T-helper 2 cell treated with Interferon-gamma antibody and Interleukin-4, amounts not matched to agents 100 ng/mL and 5 ng/mL, for 36 hours (primary cell): ENCODE measurements around the gene FADS2. TPM values are rescaled to one million over a fixed set of nuclear protein-coding genes. Genes with fewer than 3 reads are reported as not detected.

ENCODE experiments used
- intact Hi-C: fragments of 100-400 bp; cut with micrococcal nuclease; formaldehyde crosslinking; loops from one replicate; pipeline ENCODE4 v1.15.1; 2023
- total RNA-seq: library from RNA; stranded (reverse); gene quantifications from 2 replicates; pipeline ENCODE4 v1.2.3, GENCODE V29; 2022

FADS2 gene
- total RNA-seq, 1 donor from 2014 or later = 268 TPM

DNA sequence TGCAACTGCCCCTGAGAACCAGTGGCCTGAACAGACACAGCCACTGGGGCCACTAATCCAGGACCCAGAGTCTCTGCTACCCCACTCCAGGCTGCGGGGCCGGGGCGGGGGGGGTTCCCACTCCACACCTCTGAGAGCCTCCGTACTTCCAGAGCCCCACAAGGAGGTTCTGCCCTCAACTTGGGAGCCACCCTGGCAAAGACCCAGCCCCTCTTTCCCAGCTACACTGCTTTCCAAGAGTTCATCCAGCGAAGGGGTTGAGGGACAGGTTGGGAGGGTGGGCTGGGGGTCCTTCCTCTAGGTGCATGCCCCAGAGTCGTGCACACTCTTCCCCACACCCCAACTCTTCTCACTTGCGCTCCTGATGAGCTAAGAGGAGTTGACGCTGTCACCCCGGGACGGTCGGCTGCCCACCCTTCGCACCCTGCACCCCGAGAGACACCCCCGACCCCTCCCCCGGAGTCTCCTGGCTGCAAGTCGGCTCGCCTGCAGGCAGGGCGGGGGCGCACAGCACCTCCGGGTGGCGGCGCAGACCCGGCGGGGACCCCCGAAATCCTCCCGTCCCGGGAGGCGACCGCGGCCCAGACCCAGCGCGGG, 88.7 kb downstream of the FADS2 start:
- intact Hi-C loops = no loop called here

Other genes with a start within 250 kb of the FADS2 start
- gene SYT7, start 247.2 kb upstream of the FADS2 start, total RNA-seq = not detected in 2 replicates
- gene DAGLA, start 147.9 kb upstream of the FADS2 start, total RNA-seq = 0.07 and 0.09 TPM in 2 replicates
- gene MYRF, start 75.7 kb upstream of the FADS2 start, total RNA-seq = 1.2 and 1.3 TPM in 2 replicates
- 174 and 179 TPM in 2 replicates for gene TMEM258, start 35.7 kb upstream of the FADS2 start, total RNA-seq
- gene FEN1, start 35.4 kb upstream of the FADS2 start, total RNA-seq = 132 and 139 TPM in 2 replicates
- 70.0 and 73.4 TPM in 2 replicates for gene FADS1, start 11.3 kb upstream of the FADS2 start, total RNA-seq
- gene FADS3, start 63.2 kb downstream of the FADS2 start, total RNA-seq = 5.0 and 5.3 TPM in 2 replicates
- gene RAB3IL1, start 89.3 kb downstream of the FADS2 start, total RNA-seq = not detected in 2 replicates
- not detected in 2 replicates for gene BEST1, start 122.1 kb downstream of the FADS2 start, total RNA-seq
- 895 and 896 TPM in 2 replicates for gene FTH1, start 139.3 kb downstream of the FADS2 start, total RNA-seq